Measurements from ENCODE around the gene GXYLT2.

GRCh38 chr3:72991522-72991921 lies 103.7 kb downstream of the GXYLT2 start:
- TF ChIP-seq POLR2AphosphoS5 (IDR thresholded peaks at IDR 0.05; ENCODE audit: low read depth, low read length) (no peak), TAF1 (IDR thresholded peaks at IDR 0.05; ENCODE audit: borderline replicate concordance, insufficient read depth, low read length) (no peak), SIN3A (IDR thresholded peaks at IDR 0.05; ENCODE audit: borderline replicate concordance, insufficient read depth, low read length) (no peak), FOXP2 (optimal IDR thresholded peaks at IDR 0.05; ENCODE audit: borderline replicate concordance, extremely low read depth, extremely low read length, insufficient read depth) (no peak)
- TF ChIP-seq, protein P1, sequence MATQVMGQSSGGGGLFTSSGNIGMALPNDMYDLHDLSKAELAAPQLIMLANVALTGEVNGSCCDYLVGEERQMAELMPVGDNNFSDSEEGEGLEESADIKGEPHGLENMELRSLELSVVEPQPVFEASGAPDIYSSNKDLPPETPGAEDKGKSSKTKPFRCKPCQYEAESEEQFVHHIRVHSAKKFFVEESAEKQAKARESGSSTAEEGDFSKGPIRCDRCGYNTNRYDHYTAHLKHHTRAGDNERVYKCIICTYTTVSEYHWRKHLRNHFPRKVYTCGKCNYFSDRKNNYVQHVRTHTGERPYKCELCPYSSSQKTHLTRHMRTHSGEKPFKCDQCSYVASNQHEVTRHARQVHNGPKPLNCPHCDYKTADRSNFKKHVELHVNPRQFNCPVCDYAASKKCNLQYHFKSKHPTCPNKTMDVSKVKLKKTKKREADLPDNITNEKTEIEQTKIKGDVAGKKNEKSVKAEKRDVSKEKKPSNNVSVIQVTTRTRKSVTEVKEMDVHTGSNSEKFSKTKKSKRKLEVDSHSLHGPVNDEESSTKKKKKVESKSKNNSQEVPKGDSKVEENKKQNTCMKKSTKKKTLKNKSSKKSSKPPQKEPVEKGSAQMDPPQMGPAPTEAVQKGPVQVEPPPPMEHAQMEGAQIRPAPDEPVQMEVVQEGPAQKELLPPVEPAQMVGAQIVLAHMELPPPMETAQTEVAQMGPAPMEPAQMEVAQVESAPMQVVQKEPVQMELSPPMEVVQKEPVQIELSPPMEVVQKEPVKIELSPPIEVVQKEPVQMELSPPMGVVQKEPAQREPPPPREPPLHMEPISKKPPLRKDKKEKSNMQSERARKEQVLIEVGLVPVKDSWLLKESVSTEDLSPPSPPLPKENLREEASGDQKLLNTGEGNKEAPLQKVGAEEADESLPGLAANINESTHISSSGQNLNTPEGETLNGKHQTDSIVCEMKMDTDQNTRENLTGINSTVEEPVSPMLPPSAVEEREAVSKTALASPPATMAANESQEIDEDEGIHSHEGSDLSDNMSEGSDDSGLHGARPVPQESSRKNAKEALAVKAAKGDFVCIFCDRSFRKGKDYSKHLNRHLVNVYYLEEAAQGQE (IDR thresholded peaks at IDR 0.05; ENCODE audit: insufficient read depth in 1 of 2, low read depth in 2 of 2, low read length in 2 of 2), result no peak
